HG03159 (cell line): Measurements from ENCODE around the gene RNF224.

ENCODE experiments used
- ATAC-seq: cut with Tn5 transposase; IDR thresholded peaks from one replicate; pipeline ENCODE4 v1.9.1; 2021; ENCODE audit warnings: mild to moderate bottlenecking, moderate library complexity; ENCODE audit not compliant: unreplicated experiment

The RNF224 gene

DNA sequence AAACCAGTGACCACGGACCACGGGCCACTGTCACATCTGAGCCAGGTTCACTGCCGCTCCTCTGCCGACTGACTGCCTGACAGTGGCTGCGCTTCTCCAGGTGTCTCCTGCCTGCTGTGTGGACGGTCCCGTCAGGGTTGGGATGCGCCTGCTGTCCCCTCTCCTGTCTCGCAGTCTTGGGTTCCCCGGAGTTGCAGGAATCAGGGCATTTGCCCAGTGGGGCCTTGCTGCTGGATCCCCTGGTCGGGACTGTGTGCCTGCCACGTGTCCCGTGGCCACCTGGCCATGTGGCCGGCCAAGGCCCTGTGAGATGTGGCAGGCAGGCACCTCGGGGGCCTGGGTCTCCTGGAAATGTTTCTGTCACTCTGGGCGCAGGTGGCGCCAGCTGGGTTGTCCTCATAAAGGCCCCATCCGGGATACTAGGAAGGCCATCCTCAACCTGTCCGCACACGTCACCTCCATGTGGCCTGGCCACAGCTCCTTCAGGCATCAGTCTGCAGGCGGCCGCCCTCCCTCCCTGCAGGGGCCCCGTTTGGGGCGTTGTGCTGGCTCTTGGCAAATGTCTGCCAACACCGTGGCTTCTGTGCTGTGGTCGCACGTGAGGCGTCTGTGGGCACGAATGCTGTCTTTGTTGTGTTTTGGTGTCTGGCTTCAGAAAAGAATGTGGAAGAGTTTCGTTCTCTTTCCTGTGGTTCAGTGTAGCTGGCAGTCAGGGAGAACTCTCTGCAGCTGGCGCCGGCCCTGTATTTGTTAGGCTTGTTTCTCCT is 43.8 kb downstream of the RNF224 start:
- no peak for ATAC-seq

DNA sequence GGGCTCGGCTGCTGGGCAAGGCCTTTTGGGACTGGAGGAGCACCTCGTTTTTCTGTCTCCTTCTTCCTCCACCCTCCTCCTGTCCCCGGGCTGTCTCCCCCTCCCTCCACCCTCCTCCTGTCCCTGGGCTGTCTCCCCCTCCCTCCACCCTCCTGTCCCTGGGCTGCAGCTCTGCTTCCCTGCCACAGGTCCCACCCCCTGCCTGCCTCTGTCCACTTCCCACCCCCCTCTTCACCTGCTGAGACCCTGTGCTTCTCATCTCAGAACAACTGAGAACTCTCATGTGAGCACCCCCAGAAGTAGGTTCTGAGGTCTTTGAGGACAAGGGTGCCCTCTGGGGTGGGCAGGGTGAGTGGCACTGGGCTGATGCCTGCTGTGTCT is 44.4 kb downstream of the RNF224 start:
- ATAC-seq: no peak

DNA sequence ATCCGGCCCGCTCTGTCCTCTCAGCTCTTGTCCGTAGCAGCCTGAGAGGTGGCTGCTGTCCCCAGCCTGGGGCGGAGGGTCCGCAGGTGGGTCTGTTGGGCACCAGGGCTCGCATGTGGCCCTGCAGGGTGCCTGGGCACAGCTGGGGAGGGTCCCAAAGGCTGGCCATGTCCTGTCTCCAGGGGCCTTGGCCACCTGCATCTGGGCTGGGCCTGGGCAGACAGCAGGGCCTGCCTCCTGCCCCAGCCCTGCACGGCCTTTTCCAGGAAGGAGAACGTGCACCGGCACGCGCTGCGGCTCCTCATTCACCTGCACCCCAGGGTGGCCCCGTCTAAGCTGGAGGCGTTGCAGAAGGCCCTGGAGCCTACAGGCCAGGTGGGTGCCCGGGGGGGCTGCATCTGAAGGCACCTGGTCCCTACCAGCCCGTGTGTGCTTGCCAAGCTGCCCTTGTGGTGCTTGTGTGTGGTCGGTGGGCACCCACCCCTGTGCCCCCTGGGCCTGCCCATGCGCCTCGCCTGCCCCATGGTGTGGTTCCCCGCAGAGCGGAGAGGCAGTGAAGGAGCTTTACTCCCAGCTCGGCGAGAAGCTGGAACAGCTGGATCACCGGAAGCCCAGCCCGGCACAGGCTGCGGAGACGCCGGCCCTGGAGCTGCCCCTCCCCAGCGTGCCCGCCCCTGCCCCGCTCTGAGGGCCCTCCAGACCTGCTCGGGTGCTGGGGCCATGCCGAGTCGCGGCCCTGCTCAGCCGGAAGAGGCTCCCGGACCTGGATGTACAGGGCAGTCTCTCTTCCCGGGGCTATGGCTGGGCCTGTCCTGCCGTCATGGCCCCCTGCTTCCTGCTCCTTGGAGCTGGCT is 45.2 kb downstream of the RNF224 start:
- ATAC-seq: no peak

DNA sequence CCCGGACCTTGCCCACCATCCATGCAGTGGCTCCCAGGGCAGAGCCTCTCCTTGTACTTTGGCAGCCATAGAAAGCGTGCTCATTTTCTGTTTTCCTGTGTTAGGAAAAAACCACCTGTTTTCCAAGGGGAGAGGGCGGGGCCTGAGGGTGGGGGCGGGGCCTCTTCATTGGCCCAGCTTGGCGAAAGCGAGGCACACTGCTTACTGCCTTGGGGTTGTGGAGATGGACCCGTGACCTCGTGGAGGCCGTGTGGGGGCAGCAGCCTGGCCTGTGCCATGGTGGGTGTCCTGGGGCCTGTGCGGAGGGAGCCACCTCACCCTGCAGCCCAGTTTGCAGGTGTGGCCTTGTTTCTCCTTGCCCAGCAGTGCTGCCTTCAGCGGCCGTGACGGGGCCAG is 45.8 kb downstream of the RNF224 start:
- no peak for ATAC-seq

DNA sequence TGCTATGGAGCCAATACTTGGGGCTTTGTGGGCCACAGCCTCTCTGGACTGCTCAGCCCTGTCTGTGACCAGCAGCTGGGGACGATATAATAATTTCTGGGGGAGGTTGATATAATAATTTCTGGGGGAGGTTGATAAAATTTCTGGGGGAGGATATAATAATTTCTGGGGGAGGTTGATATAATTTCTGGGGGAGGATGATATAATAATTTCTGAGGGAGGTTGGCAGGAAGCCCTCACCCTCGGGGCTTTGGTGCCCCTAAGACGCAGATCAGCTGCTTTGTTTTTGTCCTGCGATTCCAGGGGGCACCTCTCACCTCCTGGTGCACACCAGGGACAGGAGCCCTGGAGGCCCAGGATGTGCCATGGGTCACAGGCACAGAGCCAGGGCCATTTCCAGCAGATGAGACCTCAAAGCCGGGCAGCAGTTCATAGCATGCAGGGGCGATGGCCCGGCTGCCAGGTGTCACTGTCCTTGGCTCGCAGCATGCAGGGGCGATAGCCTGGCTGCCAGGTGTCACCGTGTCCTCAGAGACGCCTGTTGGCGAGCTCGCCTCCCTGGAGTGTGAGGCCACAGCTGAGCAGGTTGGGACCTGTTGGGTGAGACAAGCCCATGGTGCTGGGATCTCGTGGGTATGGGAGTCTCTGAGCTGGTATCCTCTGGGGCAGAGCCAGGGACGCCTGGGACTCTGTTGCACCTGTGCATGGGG is 46.5 kb downstream of the RNF224 start:
- no peak for ATAC-seq

DNA sequence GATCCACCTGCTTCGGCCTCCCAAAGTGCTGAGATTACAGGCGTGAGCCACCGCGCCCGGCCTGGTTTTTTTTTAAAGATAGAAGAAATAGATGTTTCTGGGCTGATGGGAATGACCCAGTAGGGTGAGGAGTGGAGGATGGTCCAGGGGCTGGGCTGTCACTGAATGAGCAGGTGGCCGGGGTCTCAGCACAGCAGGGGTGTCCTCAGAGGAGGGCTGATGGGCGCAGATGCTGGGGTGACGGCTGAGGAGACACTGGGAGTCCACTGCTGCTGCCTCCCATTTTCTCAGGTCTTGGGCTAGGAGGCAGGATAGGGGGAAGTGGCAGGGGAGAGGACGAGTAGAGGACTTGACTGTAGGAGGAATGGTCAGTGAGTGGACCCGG is 47.9 kb downstream of the RNF224 start:
- ATAC-seq: no peak

DNA sequence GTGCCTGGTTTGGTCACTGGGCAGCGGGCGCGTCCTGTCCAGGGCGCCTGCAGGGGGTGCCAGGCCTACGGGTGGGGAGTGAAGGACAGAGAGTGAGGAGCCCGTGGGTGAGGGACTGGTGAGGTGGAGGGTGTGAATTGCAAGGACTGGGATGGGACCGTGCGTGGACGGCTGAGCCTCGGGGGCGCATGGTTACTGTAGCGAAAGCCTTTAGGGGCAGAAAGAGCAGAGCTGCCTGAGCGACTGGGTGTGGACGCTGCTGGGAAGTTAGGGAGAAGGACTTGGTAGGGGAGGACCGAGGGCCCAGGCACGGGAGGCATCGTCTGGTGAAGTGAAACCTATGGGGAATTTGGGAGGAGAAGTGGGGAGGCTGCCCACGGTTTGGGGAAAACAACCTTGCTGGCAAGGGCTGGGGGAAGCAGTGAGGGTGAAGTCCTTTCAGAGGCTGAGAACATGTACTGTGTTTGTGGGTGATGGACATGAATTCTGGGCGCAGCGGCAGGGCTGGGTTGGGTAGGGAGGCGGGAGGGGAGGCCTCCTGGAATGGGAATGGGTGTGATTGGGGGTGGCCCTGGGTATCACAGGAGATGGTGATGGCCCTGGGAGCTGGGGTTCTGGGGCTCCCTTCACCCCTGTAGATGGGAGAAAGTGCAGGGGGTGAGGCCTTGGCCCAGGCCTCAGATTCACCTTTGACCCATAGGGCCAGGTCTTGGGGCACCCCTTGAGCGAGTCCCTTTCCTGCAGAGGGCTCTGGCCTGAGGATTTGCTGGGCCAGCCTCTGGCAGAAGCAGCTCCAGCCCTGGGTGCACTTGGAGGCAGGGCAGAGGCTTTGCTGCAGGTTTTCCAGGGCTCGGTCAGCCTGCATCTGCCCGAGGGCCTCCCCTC is 48.5 kb downstream of the RNF224 start:
- ATAC-seq: no peak

DNA sequence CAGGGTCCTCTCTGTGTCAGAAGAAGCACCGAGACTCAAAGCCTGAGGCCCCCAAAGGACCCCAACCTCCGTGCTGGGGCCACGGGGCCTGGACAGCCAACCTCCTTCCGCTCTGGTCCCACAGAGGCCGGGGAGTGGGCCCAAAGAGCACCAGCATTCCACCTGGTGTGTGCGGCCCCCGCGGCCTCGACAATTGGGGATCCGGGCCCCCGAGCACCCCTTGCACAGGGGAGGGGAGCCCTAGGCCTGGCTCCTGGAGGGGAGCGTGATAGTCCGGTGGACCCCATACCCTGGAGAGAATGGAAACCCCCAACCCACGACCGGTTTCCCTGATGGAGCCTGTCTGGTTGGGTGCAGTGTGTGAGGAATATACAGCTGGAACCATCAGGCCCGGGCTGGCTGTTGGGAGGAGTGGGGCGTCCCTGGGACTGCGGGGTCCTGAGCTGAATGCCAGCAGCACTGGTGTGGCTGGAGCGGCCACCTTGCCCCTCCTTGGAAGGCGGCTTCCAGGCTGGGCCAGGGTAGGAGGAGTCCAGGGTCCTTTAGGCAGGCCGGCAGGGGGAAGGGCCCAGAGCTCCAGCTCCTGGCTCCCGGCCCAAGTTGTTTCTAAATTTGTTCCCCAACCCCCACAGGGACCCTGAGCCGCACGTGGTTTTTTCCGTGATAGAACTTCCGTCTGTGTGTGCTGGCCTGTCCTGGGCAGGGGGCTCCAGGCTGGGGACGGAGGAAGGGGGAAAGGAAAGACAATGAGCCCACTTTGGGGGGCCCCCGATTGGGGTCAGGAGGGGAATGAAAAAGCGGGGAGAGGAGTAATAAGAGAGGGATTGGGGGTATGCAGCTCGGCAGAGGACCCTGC is 49.4 kb downstream of the RNF224 start:
- ATAC-seq: peak; percentile 16

DNA sequence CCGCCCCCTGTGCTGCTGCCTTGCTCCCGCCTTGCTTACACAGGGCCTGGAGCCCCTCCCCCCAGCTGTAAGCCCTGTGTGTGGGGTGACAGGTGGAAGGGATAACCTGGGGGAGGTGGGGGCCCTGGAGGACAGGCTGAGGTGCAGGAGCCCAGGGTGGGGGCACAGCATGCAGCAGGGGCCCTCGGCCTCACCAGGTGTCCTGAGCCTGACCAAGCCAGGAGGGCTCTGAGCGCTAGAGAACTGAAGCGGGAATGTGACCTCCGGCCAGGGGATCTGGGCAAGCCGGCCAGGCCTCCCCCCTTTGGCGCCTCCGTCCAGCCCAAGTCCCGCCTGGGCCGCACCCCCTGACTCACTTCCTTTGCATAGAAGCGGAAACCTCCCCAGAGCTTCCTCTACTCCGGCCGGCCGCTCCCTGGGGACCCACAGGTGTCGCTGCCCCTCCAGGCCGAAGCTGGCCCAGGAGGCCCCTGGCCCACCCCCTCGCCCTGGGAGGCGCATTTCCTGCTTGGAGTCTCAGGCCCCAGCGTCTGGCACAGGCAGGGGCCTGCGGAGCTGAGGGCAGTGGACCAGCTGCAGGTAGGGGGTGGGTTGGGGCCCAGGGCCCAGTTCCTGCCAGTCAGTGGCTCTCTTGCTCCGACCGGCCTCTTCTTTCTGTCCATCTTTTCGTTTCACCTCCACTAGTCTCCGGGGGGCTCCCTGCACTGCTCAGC is 50.2 kb downstream of the RNF224 start, which contains the start of gene TOR4A:
Gene TOR4A, plus strand, starts transcription at position 398 of the 713 bp plus-strand sequence. CDS start 964 bp downstream, outside the sequence.
- ATAC-seq: peak; percentile 67

DNA sequence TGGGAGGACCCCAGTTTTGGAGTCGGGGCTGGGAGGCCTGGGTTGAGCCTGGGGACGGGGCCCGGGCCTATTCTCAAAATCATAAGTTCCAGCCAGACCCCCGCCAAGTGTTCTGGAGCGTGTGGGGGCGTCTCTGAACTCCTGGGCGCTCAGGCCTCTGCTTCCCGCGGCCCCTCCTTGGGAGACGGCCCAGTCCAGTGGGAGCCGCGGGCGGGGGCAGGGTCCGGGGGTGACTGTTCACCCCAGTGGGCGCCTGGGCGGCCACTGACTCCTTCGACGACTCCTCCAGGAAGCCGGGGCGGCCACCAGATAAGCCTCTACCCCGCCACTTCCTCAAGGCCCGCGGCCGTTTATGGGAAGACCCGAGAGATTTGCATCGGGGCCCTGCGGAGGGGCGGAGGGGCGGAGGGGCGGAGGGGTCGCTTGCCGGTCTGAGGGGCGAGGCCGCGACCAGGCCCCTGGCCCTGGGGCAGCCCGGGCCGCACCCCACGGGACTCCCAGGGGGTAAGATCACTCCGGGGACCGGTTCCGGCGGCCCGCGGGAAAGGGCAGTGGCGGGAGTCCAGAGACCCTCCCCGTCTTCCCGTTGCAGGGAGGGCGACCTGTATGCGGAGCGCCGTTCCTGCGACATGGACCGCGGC is 50.9 kb downstream of the RNF224 start:
- ATAC-seq: no peak
